HG02973 (cell line): Measurements from ENCODE around the gene NEK8.
"Not testable (repeated sequence)": the region's sequence is repeated elsewhere in the genome, so short reads cannot be mapped to it uniquely, and the experiment has no call there.

Source experiments
- ATAC-seq: cut with Tn5 transposase; IDR thresholded peaks from one replicate; pipeline ENCODE4 v1.9.1; 2021; ENCODE audit warnings: moderate library complexity; ENCODE audit not compliant: unreplicated experiment

NEK8 gene

GRCh38 chr17:28725166-28725659 is 3.4 kb upstream of the NEK8 start:
- ATAC-seq = no peak

- peak; percentile 2 for ATAC-seq
These were observed 2.8 kb upstream of the NEK8 start for GRCh38 chr17:28725660-28726225.

GRCh38 chr17:28726226-28726626 is 2.4 kb upstream of the NEK8 start, which contains the start of gene TLCD1:
Gene TLCD1, minus strand, starts transcription at chr17:28726233. Its CDS starts 136 bp downstream, at chr17:28726097.
- peak; percentile 5 for ATAC-seq

DNA sequence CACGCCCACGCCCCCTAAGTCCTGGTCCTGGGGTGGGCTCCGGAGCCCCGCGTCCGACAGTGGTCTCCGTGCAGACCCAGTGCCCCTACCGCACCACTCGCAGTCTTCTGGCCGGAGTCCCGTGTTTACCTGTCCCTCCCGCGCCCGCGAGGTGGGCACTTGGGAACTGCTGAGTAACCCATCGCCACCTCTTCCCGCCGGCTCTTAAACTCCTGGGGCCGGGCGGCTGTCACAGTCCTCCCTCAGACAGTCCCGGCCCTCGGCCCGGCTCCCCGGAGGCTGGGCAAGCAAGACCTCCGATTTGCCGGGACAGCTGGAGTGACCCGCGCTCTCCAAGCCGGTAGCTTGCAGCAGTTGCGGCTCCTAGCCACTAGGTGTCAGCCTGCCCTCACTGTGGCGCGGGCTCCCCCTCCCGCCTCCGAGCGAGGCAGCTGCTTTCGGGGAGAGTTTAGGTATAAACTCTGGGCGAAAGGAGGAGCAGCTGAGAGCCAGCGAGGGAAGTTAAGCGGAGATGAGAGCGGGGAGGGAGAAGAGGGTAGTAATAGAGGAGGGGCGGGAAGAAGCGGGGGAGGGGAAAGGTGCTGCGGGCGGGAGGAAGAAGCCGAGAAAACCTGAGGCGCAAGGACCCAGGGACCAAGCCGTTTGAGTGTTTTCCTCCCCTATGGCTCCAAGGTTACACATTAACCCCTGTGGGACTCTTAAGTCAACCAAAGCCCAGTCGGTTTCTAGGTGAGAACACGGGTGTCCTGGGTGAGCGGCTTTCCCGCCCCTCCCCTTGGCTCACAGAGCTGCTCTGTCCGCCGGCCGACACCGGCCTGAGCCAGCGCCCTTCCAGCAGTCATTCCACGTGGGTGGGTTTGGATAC is 1.7 kb upstream of the NEK8 start:
- peak; percentile 36 for ATAC-seq

DNA sequence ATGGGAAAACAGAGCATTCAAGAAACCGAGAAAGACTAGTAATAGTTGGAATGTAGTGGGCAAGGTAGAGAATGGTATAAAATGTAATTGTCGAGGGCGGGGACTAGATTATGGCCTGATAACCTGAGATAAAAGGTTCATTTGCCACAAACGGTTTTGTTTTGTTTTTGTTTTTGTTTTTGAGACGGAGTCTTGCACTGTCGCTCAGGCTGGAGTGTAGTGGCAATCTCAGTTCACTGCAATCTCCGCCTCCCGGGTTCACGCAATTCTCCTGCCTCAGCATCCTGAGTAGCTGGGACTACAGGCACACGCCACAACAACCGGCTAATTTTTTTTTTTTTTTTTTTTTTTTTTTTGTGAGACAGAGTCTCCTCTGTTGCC is 1.4 kb downstream of the NEK8 start:
- ATAC-seq = no peak

GRCh38 chr17:28733346-28733745 is 4.8 kb downstream of the NEK8 start:
- ATAC-seq = no peak

DNA sequence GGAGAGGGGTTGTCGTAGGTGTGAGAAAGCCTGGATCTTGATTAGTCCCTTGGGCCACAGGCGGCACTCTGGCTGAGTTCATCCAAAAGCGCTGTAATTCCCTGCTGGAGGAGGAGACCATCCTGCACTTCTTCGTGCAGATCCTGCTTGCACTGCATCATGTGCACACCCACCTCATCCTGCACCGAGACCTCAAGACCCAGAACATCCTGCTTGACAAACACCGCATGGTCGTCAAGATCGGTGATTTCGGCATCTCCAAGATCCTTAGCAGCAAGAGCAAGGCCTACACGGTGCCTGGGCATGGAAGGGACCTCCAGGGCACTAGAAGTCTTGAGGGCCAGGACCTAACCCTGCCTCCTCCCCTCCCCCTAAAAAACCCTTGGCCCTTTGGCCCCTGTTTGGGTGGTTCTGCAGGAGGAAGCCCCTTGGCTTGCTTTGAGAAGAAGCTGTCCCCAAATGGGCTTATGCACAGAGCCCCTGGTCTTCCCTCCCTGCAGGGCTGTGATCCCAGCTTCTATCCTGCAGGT is 6.2 kb downstream of the NEK8 start:
- no peak for ATAC-seq

DNA sequence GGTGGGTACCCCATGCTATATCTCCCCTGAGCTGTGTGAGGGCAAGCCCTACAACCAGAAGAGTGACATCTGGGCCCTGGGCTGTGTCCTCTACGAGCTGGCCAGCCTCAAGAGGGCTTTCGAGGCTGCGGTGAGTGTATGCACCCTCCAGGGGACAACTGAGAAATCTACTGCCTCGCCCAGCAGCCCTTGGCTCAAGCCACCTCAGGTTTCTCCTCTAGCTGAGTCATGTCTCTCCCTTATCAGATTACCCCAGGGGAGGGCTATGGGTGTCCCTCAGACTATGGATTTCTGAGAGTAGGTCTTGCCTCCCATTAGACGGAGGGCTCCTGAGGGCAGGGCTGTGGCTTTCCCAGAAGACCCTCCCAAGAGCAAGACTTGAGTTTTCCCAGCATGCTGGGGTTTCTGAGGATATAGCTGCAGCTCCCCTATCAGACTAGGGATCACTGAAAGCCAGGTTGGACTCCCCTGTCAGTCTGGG is 6.7 kb downstream of the NEK8 start:
- no peak for ATAC-seq

GRCh38 chr17:28735913-28736769 is 7.6 kb downstream of the NEK8 start:
- not testable (repeated sequence) for ATAC-seq

GRCh38 chr17:28737316-28737715 is 8.7 kb downstream of the NEK8 start:
- ATAC-seq = no peak

DNA sequence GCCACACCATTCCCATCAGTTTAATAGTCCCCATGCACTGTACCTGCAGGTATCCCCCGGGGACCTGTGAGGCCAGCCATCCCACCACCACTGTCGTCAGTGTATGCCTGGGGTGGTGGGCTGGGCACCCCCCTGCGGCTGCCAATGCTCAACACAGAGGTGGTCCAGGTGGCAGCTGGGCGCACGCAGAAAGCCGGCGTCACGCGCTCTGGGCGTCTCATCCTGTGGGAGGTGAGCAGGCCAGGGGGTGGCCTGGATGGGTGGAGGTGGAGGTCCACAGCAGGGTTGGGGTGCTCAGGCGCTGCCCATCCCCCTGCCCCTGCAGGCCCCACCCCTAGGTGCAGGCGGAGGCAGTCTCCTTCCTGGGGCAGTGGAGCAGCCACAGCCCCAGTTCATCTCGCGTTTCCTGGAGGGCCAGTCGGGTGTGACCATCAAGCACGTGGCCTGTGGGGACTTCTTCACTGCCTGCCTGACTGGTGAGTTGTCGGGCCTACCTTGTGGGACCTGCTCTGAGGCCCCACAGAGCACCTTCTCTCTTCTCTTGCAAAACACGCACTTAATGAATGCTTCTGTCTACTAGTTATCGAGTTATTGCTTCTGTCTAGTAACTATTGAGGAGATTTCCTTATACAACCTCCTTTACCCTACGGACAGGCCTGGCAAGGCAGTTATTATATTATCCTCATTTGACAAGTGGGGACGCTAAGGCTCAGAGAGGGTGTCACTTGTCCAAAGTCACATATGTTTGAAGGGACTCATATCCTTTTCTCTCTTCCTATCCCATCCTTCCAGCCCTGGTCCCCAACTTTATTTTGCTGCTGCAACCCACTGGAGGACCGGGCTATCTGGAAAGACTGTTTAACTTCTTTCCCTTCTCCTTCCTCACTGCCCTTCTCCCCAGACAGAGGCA is 9.4 kb downstream of the NEK8 start:
- peak; percentile 41 for ATAC-seq

GRCh38 chr17:28738680-28739384 is 10.2 kb downstream of the NEK8 start:
- peak; percentile 27 for ATAC-seq

DNA sequence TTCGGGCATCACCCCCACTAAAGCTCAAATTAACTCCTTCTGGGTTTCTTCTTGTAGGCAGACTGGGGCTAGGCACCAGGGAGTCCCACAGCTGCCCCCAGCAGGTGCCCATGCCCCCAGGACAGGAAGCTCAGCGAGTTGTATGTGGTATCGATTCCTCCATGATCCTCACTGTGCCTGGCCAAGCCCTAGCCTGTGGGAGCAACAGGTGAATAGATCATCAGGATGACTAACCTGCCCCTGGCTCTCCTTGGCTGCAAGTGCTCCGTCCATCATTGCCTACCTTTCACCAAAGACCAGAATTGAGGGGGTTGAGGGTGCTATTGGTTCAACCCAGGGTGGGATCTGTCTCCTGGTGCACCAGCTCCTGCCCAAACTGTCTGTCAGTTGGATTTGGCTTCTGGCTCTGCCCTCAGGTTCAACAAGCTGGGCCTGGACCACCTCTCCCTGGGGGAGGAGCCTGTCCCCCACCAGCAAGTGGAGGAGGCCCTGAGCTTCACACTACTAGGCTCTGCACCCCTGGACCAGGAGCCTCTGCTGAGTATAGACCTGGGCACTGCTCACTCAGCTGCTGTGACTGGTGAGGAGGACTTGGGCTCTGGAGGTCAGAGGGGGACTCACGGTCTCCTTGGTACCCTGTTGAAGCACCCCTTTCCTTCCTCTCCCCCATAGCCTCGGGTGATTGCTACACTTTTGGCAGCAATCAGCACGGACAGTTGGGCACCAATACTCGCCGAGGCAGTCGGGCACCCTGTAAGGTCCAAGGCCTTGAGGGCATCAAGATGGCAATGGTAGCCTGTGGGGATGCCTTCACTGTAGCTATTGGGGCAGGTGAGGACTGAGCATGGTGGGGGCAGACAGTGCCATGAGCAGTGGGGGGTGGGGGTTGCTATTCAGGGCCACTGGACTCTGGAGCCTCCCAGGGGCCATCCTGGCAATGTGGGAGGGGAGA is 12.1 kb downstream of the NEK8 start:
- no peak for ATAC-seq

DNA sequence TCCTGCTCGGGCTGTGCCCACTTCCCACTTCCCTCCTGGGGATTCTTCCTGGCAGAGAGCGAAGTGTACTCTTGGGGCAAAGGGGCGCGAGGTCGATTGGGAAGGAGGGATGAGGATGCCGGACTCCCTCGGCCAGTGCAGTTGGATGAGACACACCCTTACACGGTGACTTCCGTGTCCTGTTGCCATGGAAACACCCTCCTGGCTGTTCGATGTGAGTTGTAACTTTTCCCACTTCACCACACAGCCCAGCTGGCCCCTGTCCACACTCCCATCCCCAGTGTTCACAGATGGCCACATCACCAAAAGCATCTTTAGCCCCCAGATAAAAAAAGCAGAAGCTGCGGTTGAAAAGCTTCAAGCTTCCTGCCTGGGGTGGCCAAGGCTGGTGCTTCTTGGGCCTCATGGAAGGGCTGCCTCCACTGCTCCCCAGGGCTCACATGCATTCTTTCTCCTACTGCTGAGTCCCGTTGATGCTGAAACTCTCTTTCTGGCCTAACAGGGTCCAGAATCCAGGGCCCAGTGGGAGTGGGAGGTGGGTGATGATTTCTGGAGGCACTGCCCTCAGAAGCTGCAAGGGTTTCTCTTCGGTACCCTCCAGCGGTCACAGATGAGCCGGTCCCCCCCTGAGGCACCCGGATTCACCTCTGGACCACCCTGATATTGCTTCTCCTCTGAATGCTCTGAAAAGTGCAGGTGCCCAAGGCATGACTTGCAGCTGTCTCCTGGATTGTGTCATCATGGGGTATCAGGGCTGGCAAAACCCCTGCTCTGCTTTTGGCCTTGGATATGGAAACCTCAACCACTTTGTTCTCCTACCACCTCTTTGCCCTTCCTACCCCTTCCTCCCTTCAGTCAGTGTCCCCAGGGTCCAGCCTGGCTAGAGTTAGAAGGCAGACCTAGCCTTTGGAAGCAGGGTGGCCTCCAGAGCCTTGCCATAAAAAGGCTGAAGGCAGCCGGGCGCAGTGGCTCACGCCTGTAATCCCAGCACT is 13.1 kb downstream of the NEK8 start:
- no peak for ATAC-seq

GRCh38 chr17:28743243-28744103 is 14.9 kb downstream of the NEK8 start, which contains the start of gene TRAF4:
Gene TRAF4, plus strand, starts transcription at chr17:28744011. Its CDS starts 102 bp downstream, at chr17:28744113.
- ATAC-seq = peak; percentile 60
